Activated T-helper 2 cell treated with anti-CD3 and anti-CD28 coated beads, Interferon-gamma antibody, Interleukin-2, Interleukin-4, amounts not matched to agents 10 μg/mL and 5 μg/mL and 100 μg/mL, durations not matched to agents 14 hours and 24 hours and 36 hours (primary cell): ENCODE data around the gene MAP3K1. TPM values are rescaled to one million over a fixed set of nuclear protein-coding genes. Genes with fewer than 3 reads are reported as not detected.

ENCODE experiments used
- DNase-seq: peaks from one replicate; pipeline ENCODE4 v3.0.0; 2021; ENCODE audit warnings: low spot score
- H3K27ac Mint-ChIP-seq: one replicate; pipeline ENCODE4 v1.8.0; 2021; ENCODE audit warnings: mixed read lengths
- H3K27me3 Mint-ChIP-seq: one replicate; pipeline ENCODE4 v1.8.0; 2021; ENCODE audit warnings: low read depth, mixed read lengths
- H3K36me3 Mint-ChIP-seq: one replicate; pipeline ENCODE4 v1.8.0; 2021; ENCODE audit warnings: low read depth, mixed read lengths
- H3K4me1 Mint-ChIP-seq: one replicate; pipeline ENCODE4 v1.8.0; 2021; ENCODE audit warnings: low read depth, mixed read lengths
- H3K4me3 Mint-ChIP-seq: one replicate; pipeline ENCODE4 v1.8.0; 2021; ENCODE audit warnings: low read depth, mild to moderate bottlenecking, moderate library complexity, mixed read lengths
- H3K9me3 Mint-ChIP-seq: one replicate; pipeline ENCODE4 v1.8.0; 2021; ENCODE audit warnings: mixed read lengths
- intact Hi-C: fragments of 100-400 bp; cut with micrococcal nuclease; formaldehyde crosslinking; loops from one replicate; pipeline ENCODE4 v1.15.1; 2023
- total RNA-seq: library from RNA; stranded (reverse); gene quantifications from 2 replicates; pipeline ENCODE4 v1.2.3, GENCODE V29; 2022

The MAP3K1 gene
- total RNA-seq, 1 donor from 2014 or later, result 20.7 TPM

DNA sequence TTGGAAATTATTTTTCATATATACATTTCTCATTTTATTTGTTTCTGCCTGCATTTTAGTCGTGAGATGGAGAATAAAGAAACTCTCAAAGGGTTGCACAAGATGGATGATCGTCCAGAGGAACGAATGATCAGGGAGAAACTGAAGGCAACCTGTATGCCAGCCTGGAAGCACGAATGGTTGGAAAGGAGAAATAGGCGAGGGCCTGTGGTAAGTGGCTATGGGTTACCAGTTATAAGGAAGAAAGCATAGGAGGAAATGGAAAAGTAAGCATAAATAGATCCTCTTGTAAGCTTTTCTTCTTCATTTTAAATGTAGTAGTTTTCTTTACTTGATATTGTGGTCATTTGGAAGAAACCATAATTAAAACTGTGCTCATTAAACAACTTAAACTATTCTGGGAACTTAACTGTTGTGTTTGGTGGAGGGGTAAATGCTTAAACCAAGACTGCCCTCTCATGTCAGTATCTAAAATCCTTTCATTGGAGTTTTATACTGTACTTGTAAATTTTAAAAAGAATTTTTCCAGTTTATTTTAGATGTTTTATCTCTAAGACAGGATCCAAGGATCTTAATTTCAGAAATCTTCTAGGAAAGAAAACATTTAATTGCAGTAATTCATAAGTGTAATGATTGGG lies 41.3 kb downstream of the MAP3K1 start:
- Mint-ChIP-seq H3K27me3 (no peaks in the 10 kb centered on the region), H3K27ac (no peak overlapping the region), H3K9me3 (no peaks in the 10 kb centered on the region), H3K4me3 (no peak overlapping the region), H3K4me1 (peaks cover 35% of the 10 kb centered on the region), H3K36me3 (peaks cover 38% of the 10 kb centered on the region)
- no peak for DNase-seq
- intact Hi-C loops, result no loop called here

DNA sequence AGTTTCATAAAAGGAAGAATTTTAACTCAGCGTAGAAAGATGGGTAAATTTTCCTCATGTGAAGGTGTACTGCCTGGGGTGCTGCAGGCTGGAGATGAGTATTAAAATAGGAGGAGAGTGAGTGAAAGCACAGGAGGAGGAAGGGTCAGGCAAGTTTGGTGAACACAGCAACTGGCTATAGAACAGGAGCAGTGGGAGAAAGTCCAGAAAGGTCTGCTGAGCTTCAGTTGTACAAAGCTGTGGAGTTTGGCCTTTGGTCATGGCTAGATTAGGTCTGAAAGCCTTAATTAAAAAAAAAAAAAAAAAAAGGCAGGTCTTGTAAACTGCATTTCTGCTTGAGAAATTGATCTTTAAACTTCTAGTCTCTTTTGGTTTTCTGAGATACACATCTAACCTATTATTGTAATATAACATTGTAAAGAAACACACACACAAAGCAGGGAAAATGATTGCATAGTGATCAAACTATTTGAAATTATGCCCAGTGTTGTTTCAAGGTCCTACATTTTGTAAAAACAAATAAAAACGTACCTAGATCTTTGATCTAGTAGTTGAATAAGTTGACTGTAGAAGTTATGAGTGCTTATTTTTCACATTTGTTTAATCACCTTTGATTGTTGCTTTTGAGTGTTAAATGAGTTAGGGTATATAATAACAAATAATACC lies 43.6 kb downstream of the MAP3K1 start:
- Mint-ChIP-seq H3K36me3 (peaks cover 55% of the 10 kb centered on the region), H3K4me1 (peaks cover 17% of the 10 kb centered on the region), H3K27ac (no peak overlapping the region), H3K9me3 (no peaks in the 10 kb centered on the region), H3K27me3 (no peaks in the 10 kb centered on the region), H3K4me3 (no peak overlapping the region)
- DNase-seq, result no peak
- intact Hi-C loops, result no loop called here

DNA sequence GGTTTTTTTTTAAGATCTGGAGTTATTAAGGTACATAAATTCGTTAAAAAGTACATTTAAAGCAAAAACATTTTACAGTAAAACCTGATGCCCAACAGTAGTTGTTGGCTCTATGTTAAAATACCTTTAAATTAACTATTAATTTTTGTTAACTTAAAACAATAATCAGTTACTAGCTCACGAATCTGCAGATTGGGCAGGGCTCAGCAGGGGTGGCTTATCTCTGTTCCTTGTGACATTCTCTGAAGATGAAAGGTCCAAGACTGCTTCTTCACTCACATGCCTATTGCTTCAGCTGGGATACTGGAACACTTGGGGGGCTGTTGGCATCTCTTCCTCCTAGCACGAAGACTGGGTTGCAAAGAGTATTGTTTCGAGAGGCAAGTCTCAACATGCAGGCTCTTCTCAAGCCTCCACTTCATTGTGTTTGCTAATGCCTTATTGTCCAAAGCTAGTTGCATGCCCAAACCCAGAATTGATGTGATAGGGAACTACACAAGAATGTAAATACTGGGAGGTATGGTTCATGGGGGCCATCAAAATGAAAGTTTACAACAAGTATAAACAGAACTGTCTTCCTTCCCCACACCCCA lies 46.6 kb downstream of the MAP3K1 start:
- H3K4me3 Mint-ChIP-seq, result no peak overlapping the region
- peaks cover 3% of the 10 kb centered on the region for H3K4me1 Mint-ChIP-seq
- H3K36me3 Mint-ChIP-seq, result peaks cover 71% of the 10 kb centered on the region
- no peaks in the 10 kb centered on the region for H3K27me3 Mint-ChIP-seq
- H3K27ac Mint-ChIP-seq, result no peak overlapping the region
- H3K9me3 Mint-ChIP-seq, result no peaks in the 10 kb centered on the region
- DNase-seq, result no peak
- intact Hi-C loops, result no loop called here

DNA sequence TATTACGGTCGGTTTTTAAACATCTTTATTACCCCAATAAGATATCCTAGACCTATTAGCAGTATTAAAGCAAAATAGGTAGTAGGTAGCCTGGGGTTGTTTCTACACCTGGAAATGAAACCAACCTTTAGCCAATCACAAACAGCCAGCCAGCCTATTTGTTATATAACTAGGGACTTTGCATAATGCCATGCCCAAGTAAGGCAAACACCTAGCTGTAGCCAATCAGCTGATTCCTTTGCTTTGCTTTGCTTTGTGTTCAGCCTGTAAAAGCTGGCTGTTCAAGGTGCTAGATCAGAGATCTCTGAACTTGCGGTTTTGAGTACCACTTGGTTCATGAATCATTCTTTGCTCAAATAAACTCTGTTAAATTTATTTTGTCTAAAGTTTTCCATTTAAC lies 47.6 kb downstream of the MAP3K1 start:
- Mint-ChIP-seq H3K27ac (no peak overlapping the region), H3K9me3 (no peaks in the 10 kb centered on the region), H3K4me3 (no peak overlapping the region), H3K27me3 (no peaks in the 10 kb centered on the region), H3K4me1 (peaks cover 3% of the 10 kb centered on the region), H3K36me3 (peaks cover 67% of the 10 kb centered on the region)
- intact Hi-C loops, result no loop called here
- no peak for DNase-seq

DNA sequence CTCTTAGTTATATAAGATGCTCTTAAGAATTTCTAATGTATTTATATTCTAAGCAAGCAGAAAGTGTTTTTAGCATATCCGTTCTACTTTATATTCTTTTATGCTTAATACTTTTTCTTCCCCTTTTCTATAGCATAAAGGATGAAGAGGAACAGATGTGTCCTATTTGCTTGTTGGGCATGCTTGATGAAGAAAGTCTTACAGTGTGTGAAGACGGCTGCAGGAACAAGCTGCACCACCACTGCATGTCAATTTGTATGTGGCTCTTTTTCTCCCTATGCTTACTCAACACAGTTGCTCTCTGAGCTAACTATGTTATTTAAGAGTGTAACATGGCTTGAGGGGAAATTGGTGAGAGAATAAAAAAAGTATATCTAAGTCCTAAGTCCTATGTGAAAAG lies 56.4 kb downstream of the MAP3K1 start:
- no peaks in the 10 kb centered on the region for H3K9me3 Mint-ChIP-seq
- intact Hi-C loops, result no loop called here

DNA sequence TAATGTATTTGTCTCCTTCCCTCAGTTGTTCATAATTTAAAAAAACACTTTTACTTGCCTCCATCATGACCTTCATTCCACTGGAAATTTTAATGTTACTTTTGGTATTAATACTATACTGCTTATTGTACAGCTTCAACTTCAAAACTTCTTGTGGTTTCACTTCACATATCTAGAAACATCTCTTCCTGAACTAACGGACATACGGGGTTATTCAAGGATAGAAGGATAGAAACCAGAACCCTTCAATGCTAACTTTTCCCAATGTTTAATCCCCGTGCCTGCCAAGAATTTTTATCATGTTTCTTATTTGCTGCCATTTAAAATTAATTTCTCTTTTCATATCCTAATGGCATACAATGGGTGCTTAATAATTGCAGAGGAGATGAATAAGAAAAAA lies 57.7 kb downstream of the MAP3K1 start:
- peaks cover 67% of the 10 kb centered on the region for H3K36me3 Mint-ChIP-seq
- DNase-seq, result no peak
- peaks cover 13% of the 10 kb centered on the region for H3K4me1 Mint-ChIP-seq
- H3K27ac Mint-ChIP-seq, result peak overlapping the region; percentile 52
- H3K9me3 Mint-ChIP-seq, result no peaks in the 10 kb centered on the region
- no peak overlapping the region for H3K4me3 Mint-ChIP-seq
- no peaks in the 10 kb centered on the region for H3K27me3 Mint-ChIP-seq
- intact Hi-C loops, result no loop called here

More for the DNA sequence above, 56.4 kb downstream of the MAP3K1 start:
- DNase-seq, result no peak
- no peak overlapping the region for H3K27ac Mint-ChIP-seq
- no peak overlapping the region for H3K4me3 Mint-ChIP-seq
- H3K27me3 Mint-ChIP-seq, result no peaks in the 10 kb centered on the region
- H3K36me3 Mint-ChIP-seq, result peaks cover 58% of the 10 kb centered on the region
- peaks cover 13% of the 10 kb centered on the region for H3K4me1 Mint-ChIP-seq

DNA sequence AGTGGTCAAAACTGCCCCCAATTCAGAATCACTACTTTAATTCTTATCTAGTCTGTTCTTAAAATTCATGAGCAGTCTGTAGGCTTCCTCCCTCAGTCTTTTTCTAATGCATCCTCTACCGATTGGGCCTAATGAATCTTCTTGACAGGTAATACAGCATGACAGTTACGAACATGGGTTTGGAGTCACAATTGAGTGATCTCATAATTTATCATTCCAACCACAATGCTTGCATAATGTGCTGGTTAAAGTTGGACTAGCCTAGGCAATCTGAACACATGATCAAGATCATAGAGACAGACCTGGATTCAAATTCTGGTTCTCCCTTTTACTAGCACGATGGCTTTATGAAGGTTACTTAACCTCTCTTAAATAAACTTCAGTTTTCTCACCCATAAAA lies 61.0 kb downstream of the MAP3K1 start:
- Mint-ChIP-seq H3K36me3 (peaks cover 76% of the 10 kb centered on the region), H3K4me1 (peaks cover 13% of the 10 kb centered on the region)
- intact Hi-C loops, result no loop called here

DNA sequence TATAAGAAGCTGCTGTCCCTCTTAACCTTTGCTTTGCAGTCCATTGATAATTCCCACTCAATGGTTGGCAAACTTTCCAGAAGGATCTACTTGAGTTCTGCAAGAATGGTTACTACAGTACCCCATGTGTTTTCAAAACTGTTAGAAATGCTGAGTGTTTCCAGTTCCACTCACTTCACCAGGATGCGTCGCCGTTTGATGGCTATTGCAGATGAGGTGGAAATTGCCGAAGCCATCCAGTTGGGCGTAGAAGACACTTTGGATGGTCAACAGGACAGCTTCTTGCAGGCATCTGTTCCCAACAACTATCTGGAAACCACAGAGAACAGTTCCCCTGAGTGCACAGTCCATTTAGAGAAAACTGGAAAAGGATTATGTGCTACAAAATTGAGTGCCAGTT lies 66.2 kb downstream of the MAP3K1 start:
- no peak overlapping the region for H3K27ac Mint-ChIP-seq
- DNase-seq, result no peak
- H3K4me1 Mint-ChIP-seq, result peaks cover 3% of the 10 kb centered on the region
- intact Hi-C loops, result no loop called here
- no peaks in the 10 kb centered on the region for H3K9me3 Mint-ChIP-seq
- peaks cover 80% of the 10 kb centered on the region for H3K36me3 Mint-ChIP-seq
- H3K27me3 Mint-ChIP-seq, result no peaks in the 10 kb centered on the region
- H3K4me3 Mint-ChIP-seq, result no peak overlapping the region

More for the DNA sequence above, 61.0 kb downstream of the MAP3K1 start:
- DNase-seq, result no peak
- no peak overlapping the region for H3K4me3 Mint-ChIP-seq
- H3K27ac Mint-ChIP-seq, result no peak overlapping the region
- no peaks in the 10 kb centered on the region for H3K27me3 Mint-ChIP-seq
- H3K9me3 Mint-ChIP-seq, result no peaks in the 10 kb centered on the region

DNA sequence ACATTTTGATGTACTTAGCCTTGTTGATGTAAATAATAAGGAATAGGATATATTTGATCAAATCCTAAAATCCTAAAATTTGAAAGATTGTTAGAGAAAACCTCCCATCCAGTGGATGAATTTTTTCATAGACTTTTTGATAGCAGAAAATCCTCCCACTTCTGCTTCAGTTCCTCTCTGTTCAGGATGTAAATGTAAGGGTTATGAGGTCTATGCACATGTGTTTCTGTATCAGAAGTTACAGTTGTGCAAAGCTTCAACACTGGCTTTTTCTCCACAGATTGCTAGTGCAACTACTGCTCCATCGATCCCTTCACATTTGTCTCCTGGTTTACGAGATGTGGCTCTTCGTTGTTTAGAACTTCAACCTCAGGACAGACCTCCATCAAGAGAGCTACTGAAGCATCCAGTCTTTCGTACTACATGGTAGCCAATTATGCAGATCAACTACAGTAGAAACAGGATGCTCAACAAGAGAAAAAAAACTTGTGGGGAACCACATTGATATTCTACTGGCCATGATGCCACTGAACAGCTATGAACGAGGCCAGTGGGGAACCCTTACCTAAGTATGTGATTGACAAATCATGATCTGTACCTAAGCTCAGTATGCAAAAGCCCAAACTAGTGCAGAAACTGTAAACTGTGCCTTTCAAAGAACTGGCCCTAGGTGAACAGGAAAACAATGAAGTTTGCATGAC lies 78.1 kb downstream of the MAP3K1 start:
- H3K4me1 Mint-ChIP-seq, result peaks cover 8% of the 10 kb centered on the region
- no peak overlapping the region for H3K27ac Mint-ChIP-seq
- no peak for DNase-seq
- no peaks in the 10 kb centered on the region for H3K9me3 Mint-ChIP-seq
- intact Hi-C loops, result no loop called here
- peaks cover 71% of the 10 kb centered on the region for H3K36me3 Mint-ChIP-seq
- H3K27me3 Mint-ChIP-seq, result no peaks in the 10 kb centered on the region
- H3K4me3 Mint-ChIP-seq, result no peak overlapping the region

DNA sequence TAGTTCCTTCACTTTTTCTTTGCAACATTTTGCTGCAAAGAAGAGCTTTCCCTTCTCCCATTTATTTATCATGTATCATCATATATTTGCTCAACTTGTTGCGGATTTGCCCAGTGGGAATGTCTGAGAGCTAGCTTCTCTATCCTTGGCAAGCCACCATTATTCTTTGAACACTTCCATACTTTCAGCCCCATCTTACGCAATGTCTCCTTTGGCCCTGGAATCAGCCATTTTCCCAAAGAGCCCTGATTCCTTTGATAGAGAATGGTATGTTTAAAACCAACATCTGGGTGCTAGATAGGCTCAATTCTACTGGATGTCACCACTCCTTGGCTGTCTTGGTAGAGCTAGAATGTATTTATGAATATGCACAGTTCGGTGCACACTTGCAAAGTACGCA lies 81.4 kb downstream of the MAP3K1 start:
- no peak overlapping the region for H3K4me3 Mint-ChIP-seq
- H3K27me3 Mint-ChIP-seq, result no peaks in the 10 kb centered on the region
- intact Hi-C loops, result no loop called here
- H3K27ac Mint-ChIP-seq, result no peak overlapping the region
- H3K36me3 Mint-ChIP-seq, result peaks cover 41% of the 10 kb centered on the region
- peaks cover 8% of the 10 kb centered on the region for H3K4me1 Mint-ChIP-seq
- H3K9me3 Mint-ChIP-seq, result no peaks in the 10 kb centered on the region
- DNase-seq, result no peak

DNA sequence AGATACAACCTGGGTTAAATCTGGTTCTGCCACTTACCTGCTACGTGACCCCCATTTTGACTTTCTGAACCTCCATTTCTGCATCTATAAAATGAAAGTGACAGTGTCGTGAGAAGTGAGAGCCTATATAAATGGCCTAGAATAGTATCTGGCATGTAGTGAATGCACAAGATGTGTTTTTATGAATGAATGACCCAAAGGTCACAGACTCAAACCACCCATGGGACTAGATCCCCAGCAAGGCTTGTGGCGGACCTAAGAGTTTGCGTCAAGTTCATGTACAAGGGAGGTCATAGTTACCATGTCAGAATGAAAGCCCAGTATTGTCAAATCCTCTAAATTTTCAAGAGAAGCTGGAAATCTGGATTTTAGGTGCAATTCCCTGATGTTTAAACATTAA lies 82.9 kb downstream of the MAP3K1 start:
- DNase-seq, result no peak
- H3K27ac Mint-ChIP-seq, result no peak overlapping the region
- H3K4me1 Mint-ChIP-seq, result peaks cover 5% of the 10 kb centered on the region
- peaks cover 31% of the 10 kb centered on the region for H3K36me3 Mint-ChIP-seq
- H3K9me3 Mint-ChIP-seq, result no peaks in the 10 kb centered on the region
- intact Hi-C loops, result no loop called here
- H3K27me3 Mint-ChIP-seq, result peaks cover 2% of the 10 kb centered on the region
- H3K4me3 Mint-ChIP-seq, result no peak overlapping the region

DNA sequence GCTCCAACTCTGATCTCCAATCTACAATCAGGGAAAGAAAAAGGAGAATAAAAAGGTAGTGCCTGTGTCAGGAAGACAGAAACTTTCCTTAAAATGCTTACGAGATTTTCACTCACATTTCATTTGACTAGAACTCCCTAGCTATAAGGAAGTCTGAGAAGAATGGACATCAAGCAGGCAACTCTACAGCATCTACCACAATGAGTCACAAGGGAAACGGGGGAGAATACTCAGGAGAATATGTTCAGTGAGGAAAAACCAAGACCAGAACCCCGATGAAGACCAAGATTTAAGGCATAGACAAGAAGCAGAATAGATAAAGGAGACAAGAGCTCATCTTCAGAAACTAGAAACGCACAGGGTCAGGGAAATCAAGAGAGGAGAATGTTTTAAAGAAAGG lies 85.0 kb downstream of the MAP3K1 start:
- no peak overlapping the region for H3K27ac Mint-ChIP-seq
- H3K27me3 Mint-ChIP-seq, result peaks cover 12% of the 10 kb centered on the region
- peaks cover 2% of the 10 kb centered on the region for H3K4me1 Mint-ChIP-seq
- intact Hi-C loops, result loop anchor here (2.0 kb wide), 1 partner anchor 376 kb away; no protein-coding TSS in a partner anchor
- H3K36me3 Mint-ChIP-seq, result peaks cover 14% of the 10 kb centered on the region
- no peak for DNase-seq
- H3K9me3 Mint-ChIP-seq, result no peaks in the 10 kb centered on the region
- H3K4me3 Mint-ChIP-seq, result no peak overlapping the region
